ENCODE data around the gene TMEM63C.

- no peak for TF ChIP-seq POLR2A (IDR thresholded peaks at IDR 0.05; ENCODE audit: low read depth, low read length)
- TF ChIP-seq POLR2AphosphoS5 (IDR thresholded peaks at IDR 0.05; ENCODE audit: low read depth, low read length), result no peak
- no peak for TF ChIP-seq SPI1 (IDR thresholded peaks at IDR 0.05; ENCODE audit: low read depth, low read length)
- TF ChIP-seq TAF1 (IDR thresholded peaks at IDR 0.05; ENCODE audit: low read depth, low read length), result no peak
- no peak for TF ChIP-seq PAX5 (IDR thresholded peaks at IDR 0.05; ENCODE audit: insufficient read depth, low read length, severe bottlenecking)
These were observed 89.6 kb downstream of the TMEM63C start, which contains the start of gene NGB for GRCh38 chr14:77271113-77271710.
